ENCODE measurements around the gene MSRB1.

The MSRB1 gene

GRCh38 chr16:1942810-1943726, at the start of gene MSRB1:
Gene MSRB1 (minus strand): TSS chr16:1943199. CDS start chr16:1943156, 43 bp downstream.
- DNase-seq (ENCODE audit: low read depth in 3 of 3), result peak; percentile 99 to 100 (median 100)

DNA sequence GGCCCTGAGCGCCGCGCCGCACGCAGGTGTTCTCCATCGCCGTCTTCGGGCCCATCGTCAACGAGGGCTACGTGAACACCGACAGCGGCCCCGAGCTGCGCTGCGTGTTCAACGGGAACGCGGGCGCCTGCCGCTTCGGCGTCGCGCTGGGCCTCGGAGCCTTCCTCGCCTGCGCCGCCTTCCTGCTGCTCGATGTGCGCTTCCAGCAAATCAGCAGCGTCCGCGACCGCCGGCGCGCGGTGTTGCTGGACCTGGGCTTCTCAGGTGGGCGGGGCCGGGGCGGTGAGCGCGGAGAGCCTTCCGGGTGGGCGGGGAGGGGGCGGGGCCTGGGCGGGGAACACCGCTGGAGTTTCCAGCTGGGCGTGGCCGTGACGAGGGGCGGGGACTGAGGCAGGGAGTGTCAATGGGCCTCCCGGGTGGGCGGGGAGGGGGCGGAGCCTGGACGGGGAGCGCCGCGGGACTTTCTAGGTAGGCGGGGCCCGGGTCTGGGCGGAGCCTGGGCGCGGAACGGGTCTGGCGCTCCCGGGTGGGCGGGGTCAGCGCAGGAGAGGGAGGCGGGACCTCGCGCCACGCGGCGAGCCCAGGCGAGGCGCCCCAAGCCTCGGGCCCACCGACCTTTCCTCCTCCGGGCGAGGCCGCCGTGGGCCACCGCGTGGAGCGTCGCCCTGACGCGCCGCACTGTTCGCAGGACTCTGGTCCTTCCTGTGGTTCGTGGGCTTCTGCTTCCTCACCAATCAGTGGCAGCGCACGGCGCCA, 49.1 kb upstream of the MSRB1 start:
- DNase-seq (ENCODE audit: low read depth in 3 of 3), result peak; percentile 97 to 98 (median 97)

- no peak for DNase-seq (ENCODE audit: low read depth in 3 of 3)
These were observed 48.6 kb upstream of the MSRB1 start for GRCh38 chr16:1991588-1991947.

- DNase-seq (ENCODE audit: low read depth in 3 of 3), result no peak
These were observed 48.1 kb upstream of the MSRB1 start for GRCh38 chr16:1991135-1991551.

DNA sequence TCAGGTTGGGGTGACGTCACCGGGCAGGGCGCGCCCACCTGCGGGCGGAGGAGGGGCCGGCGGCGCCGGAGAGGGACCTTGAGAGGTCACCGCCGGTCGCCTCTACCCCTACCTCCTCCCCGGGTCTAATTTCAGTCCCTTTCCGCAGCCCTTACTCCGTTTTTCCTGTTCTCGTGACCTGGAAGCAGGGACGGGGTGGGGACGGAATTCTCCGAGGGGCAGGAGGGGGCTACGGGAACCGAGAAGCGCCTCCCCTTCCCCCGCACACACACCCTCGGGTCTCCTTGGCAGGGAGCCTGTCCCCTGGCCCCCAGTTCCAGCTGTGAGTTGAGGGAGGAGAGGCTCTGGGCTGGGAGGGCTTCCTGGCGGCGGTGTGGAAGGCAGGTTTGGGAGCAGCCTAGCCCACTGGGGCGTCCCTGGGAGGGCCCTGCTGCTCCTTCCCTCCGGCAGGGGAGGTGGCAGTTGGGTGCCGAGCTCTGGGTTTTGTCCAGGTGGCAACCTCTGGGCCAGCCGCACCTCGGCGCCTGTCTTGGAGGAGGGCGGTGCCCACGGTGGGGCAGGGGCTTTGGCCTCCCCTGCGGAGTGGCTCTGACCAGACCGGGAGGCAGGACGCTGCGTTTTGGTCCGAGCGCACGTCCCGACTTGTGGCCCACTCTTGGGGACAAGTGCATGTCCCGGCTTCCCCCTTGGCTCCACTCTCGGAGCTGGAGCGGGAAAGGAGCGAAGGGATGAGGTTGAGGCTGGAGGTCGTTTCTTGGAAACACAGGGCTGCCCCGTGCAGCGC, 47.5 kb upstream of the MSRB1 start:
- DNase-seq (ENCODE audit: low read depth in 3 of 3), result no peak

DNA sequence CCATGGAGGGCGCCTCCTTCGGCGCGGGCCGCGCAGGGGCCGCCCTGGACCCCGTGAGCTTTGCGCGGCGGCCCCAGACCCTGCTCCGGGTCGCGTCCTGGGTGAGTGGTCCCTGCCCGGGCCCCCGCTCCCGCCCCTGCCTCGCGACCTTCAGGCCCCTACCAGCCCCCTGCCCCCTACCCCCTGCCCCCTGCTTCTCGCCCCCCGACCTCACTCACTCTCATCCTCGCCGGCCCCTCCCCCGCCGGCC, 47.0 kb upstream of the MSRB1 start:
- DNase-seq (ENCODE audit: low read depth in 3 of 3), result no peak

DNA sequence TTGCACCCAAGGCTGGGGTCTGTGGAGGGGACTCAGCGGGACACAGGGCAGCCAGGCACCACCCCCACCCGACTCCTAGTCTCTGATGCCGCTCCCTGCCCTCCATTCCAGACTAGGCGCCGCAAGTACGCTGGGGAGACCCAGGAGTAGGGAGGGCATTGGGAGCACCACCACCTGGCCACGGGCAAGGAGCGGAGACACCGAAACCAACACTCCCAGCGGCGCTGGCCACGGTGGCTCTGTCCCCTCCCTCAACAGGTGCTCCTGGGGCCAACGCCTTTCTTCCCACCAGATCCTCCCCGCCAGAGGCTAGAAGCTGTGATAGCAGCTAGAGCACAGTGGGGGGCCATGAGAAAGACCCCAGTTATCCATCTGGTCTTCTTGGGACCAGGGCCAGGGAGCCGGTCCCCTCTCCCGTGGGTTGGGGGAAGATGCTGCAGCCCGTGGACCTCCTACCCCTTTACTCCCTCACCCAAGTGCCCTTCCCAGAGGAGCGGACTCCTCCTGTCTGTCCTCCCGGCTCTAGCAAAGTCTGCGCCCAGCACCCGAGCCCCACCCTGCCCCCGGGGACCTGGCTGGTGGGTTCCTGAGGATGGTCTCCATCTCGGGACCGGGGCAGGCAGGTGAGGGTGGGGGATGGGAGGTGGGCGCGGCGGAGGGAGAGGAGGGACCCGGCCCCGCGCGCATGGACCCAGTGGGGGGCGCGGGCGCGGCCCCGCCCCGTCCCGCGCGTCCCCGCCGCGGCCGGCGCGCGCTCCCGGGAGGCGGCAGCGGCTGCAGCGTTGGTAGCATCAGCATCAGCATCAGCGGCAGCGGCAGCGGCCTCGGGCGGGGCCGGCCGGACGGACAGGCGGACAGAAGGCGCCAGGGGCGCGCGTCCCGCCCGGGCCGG, 46.5 kb upstream of the MSRB1 start, which contains the start of gene SYNGR3:
TSS of gene SYNGR3 (plus strand) at position 762 of the 892 bp plus-strand sequence. CDS start 133 bp downstream, outside the sequence.
- DNase-seq (ENCODE audit: low read depth in 3 of 3), result no peak

- DNase-seq (ENCODE audit: low read depth in 3 of 3), result no peak
These were observed 44.2 kb upstream of the MSRB1 start for GRCh38 chr16:1987198-1987597.

DNA sequence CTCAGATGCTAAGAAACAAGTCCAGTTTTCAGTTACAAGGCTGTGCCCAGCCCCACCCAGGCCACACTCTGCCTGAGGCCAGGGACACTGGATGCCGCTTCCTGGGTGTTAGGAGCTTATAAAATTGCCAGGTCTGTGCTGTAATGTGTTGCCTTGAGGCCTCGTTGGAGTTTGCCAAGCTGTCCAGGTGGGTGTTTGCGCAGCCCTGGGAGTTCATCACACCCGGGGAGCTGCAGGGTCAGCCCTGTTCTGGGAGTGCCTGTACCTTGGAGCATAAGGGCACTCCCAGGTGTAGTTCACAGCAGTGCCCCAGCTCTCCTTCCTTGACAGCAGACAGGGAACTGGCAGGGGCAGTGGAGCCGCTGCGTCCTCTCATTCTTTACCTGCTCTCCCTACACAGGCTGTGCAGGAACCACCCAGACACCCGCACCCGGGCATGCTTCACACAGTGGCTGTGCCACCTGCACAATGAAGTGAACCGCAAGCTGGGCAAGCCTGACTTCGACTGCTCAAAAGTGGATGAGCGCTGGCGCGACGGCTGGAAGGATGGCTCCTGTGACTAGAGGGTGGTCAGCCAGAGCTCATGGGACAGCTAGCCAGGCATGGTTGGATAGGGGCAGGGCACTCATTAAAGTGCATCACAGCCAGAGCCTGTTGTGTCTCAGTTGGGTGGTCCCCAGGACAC, 42.6 kb upstream of the MSRB1 start:
- no peak for DNase-seq (ENCODE audit: low read depth in 3 of 3)

DNA sequence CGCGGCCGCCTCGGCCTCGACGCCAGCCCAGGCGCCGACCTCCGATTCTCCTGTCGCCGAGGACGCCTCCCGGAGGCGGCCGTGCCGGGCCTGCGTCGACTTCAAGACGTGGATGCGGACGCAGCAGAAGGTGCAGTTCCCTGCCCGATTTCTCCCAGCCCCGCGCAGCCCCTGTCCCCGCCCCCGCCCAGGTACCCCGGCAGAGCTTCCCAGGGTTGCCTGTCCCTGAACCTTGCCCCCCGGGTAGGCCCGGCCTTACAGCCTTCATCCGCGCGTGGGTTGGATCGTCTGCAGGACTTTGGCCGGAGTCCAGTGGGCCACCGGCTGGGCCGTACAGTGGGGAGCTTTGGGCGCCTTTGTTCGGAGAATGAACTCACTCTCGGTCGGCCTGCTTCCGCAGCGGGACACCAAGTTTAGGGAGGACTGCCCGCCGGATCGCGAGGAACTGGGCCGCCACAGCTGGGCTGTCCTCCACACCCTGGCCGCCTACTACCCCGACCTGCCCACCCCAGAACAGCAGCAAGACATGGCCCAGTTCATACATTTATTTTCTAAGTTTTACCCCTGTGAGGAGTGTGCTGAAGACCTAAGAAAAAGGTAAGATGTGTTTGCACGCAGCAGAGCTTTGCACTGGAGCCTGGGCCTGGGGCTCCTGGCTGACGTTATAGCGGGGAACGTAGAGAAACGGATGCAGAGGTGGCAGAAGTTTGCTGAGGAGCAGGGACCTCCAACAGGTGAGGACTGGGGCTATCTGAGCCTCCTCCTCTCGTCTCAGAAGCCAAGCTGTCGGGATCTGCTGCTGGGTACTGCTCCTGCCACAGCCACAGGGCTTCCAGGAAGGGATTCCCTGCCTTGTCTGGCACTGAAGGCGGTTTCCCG, 41.6 kb upstream of the MSRB1 start:
- DNase-seq (ENCODE audit: low read depth in 3 of 3), result no peak

DNA sequence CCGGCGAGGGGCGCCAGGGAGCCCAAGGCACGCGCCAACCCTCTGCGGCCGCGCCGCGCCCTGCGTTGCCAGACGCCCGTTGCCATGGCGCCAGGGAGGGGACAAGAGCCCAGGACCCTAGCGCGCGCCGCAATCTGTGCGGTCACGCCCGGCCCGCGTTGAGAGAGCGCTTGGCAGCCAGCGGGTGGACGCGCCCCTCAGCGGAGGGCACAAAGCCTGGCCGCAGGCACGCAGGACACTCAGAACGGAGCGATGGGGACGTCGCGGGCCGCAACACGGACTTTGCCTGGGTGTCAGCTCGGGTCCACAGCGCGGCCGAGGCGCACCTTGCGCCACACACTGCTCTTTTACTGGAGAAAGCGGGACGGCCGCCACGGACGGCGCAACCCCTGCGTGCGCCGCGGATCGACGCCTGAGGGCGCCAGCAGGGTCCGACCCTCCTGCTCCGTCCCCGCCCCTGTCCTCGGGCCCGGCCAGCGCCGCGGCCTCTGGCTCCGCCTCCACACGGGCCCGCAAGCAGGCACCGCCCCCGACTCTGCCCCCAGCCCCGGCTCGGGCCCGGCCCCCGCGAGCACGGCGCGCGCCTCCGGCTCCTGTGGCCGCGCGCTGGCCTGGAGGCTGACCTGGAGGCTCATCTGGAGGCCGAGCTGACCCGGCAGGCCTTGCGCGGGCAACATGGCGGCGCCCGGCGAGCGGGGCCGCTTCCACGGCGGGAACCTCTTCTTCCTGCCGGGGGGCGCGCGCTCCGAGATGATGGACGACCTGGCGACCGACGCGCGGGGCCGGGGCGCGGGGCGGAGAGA, 40.7 kb upstream of the MSRB1 start, which contains the start of gene GFER:
TSS of gene GFER (plus strand) at position 650 of the 803 bp plus-strand sequence. CDS start at position 676, 26 bp downstream.
- peak in 2 of 3 donors; percentile 66 to 67 for DNase-seq (ENCODE audit: low read depth in 3 of 3)

- no peak for DNase-seq (ENCODE audit: low read depth in 3 of 3)
These were observed 40.1 kb upstream of the MSRB1 start for GRCh38 chr16:1982991-1983543.

DNA sequence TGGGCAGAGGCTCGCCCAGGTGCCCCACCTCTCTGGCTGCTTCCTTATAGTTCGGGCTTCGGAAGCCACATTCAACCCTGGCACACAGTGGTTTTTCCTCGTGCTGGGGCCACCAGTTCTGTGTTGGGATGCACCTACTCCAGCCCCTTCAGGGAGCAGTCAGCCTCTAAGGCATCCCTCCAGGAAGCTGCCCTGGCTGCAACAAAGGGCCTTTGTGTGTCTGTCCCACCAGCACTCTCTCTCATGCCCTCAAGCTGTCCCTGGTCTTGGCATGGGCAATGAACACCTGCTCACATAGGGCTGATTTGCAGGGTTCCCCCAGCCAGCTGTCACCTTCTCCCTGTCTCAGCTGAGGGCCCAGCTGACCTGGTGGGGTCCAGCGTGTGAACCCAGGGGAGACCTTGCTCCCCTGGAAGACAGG, 39.0 kb upstream of the MSRB1 start:
- DNase-seq (ENCODE audit: low read depth in 3 of 3), result no peak

DNA sequence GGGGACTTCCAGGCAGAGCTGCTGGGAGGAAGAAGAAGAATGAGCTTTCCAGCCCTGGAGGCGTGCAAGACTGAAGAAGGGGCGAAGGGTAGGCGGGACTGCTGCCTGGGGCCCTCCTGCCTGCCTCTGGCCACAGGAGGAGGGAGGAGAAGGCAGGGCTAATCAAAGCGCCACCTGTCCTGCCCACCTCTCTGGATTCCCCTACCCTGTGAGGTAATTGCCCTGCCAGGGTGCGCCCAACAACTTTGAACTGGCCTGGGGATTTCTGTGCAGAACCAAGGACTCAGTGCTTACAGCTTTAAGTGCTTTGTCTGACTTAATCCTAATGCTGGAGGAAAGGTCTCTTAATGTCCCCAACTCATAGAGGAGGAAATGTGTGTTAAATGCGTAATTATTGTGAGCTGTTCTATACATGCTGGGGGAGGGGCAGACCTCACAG, 38.4 kb upstream of the MSRB1 start, which contains the start of gene NOXO1:
TSS of gene NOXO1 (minus strand) at position 72 of the 439 bp plus-strand sequence. CDS start 290 bp downstream, outside the sequence.
- no peak for DNase-seq (ENCODE audit: low read depth in 3 of 3)

- no peak for DNase-seq (ENCODE audit: low read depth in 3 of 3)
These were observed 37.7 kb upstream of the MSRB1 start for GRCh38 chr16:1980770-1981087.

GRCh38 chr16:1980030-1980769, 37.2 kb upstream of the MSRB1 start:
- DNase-seq (ENCODE audit: low read depth in 3 of 3), result no peak

GRCh38 chr16:1979271-1980029, 36.5 kb upstream of the MSRB1 start:
- no peak for DNase-seq (ENCODE audit: low read depth in 3 of 3)
